Fibroblast of lung (primary cell): ENCODE measurements around the gene MPRIP. TPM values are rescaled to one million over a fixed set of nuclear protein-coding genes. Genes with fewer than 3 reads are reported as not detected.
A peak's percentile ranks its signal among the peaks of the same experiment; 100 is the strongest.
"Not testable (repeated sequence)": the region's sequence is repeated elsewhere in the genome, so short reads cannot be mapped to it uniquely, and the experiment has no call there.

Experiments used
- DNase-seq, 2 donors: peaks; one replicate each; pipeline versions ENCODE4 v3.0.0 to v3.0.0-alpha.2; 2010; ENCODE audit warnings: low read depth in 2 of 2
- H2AFZ ChIP-seq: 2 replicates; pipeline ENCODE4 v1.5.1; 2012; ENCODE audit warnings: low read length, control low read depth, inconsistent platforms
- H3K27ac ChIP-seq: 2 replicates; pipeline ENCODE4 v1.5.1; 2011; ENCODE audit warnings: low read length, control low read depth; ENCODE audit not compliant: insufficient read depth
- H3K27me3 ChIP-seq: 2 replicates; pipeline ENCODE4 v1.5.1; 2011; ENCODE audit warnings: mild to moderate bottlenecking, low read length; ENCODE audit not compliant: control insufficient read depth, insufficient read depth
- H3K36me3 ChIP-seq: 2 replicates; pipeline ENCODE4 v1.5.1; 2011; ENCODE audit warnings: low read length; ENCODE audit not compliant: control insufficient read depth, insufficient read depth
- H3K4me1 ChIP-seq: 2 replicates; pipeline ENCODE4 v1.5.1; 2011; ENCODE audit warnings: low read length; ENCODE audit not compliant: control insufficient read depth, insufficient read depth; ENCODE audit errors: extremely low read depth
- H3K4me2 ChIP-seq: 2 replicates; pipeline ENCODE4 v1.5.1; 2011; ENCODE audit warnings: low read length, control low read depth; ENCODE audit not compliant: insufficient read depth; ENCODE audit errors: extremely low read depth
- H3K4me3 ChIP-seq, 4 experiments: fragments of 200-600 bp in 1 of 4; sonication (generic) in 1 of 4; replicated peaks in 1 of 4; 2 replicates each; pipeline ENCODE4 v1.5.1; 2011 to 2016; ENCODE audit warnings: low read length in 4 of 4, low read depth in 3 of 4, mild to moderate bottlenecking in 3 of 4, control low read depth in 2 of 4, inconsistent platforms in 1 of 4, mixed read lengths in 1 of 4; ENCODE audit not compliant: insufficient read depth in 1 of 4; ENCODE audit errors: control extremely low read depth in 1 of 4
- H3K79me2 ChIP-seq: 2 replicates; pipeline ENCODE4 v1.5.1; 2012; ENCODE audit warnings: mild to moderate bottlenecking, low read length, inconsistent platforms; ENCODE audit not compliant: control insufficient read depth, insufficient read depth
- H3K9ac ChIP-seq: 2 replicates; pipeline ENCODE4 v1.5.1; 2011; ENCODE audit warnings: mild to moderate bottlenecking, low read length, control low read depth; ENCODE audit not compliant: insufficient read depth
- H3K9me3 ChIP-seq: 2 replicates; pipeline ENCODE4 v1.5.1; 2012; ENCODE audit warnings: low read depth, low read length; ENCODE audit not compliant: control insufficient read depth, insufficient read depth
- H4K20me1 ChIP-seq: 2 replicates; pipeline ENCODE4 v1.5.1; 2011; ENCODE audit warnings: low read length; ENCODE audit not compliant: control insufficient read depth, insufficient read depth; ENCODE audit errors: extremely low read depth
- CTCF ChIP-seq, 2 donors: IDR thresholded peaks in 1 of 2; conservative IDR thresholded peaks in 1 of 2; 1 replicate in 1 of 2; 2 replicates in 1 of 2; pipeline ENCODE4 v1.5.1; 2011 to 2012; ENCODE audit warnings: low read length in 2 of 2, control low read depth in 1 of 2, inconsistent platforms in 1 of 2, low read depth in 1 of 2, mild to moderate bottlenecking in 1 of 2
- EZH2 ChIP-seq: IDR thresholded peaks from 2 replicates; pipeline ENCODE4 v1.5.1; 2012; ENCODE audit warnings: low read length, control low read depth, mild to moderate bottlenecking; ENCODE audit errors: missing control alignments
- polyA plus RNA-seq, 2 donors: library from polyadenylated mRNA; depleted of rRNA in 1 of 2; stranded (reverse) in 1 of 2; unstranded in 1 of 2; fragments of >200 nt; gene quantifications; 2 replicates each; pipeline ENCODE4 v1.2.1, GENCODE V29; 2011 to 2012; ENCODE audit warnings: missing spikeins in 1 of 2
- total RNA-seq: library from RNA; depleted of rRNA; stranded (reverse); fragments of >200 nt; gene quantifications from 2 replicates; pipeline ENCODE4 v1.2.1, GENCODE V29; 2014

MPRIP gene
- total and polyA plus RNA-seq, 2 donors (not counting 1 experiment from before 2014, with no cell fraction given), result 104 to 124 TPM

GRCh38 chr17:17190188-17190587 lies 147.9 kb downstream of the MPRIP start:
- Histone ChIP-seq H3K27ac (no peak overlapping the region), H3K4me2 (no peak overlapping the region)

GRCh38 chr17:17191346-17191792 lies 149.1 kb downstream of the MPRIP start:
- Histone ChIP-seq H3K4me2 (peak overlapping the region; percentile 52), H3K4me1 (peaks cover 20% of the 10 kb centered on the region), H3K9me3 (no peaks in the 10 kb centered on the region), H4K20me1 (no peaks in the 10 kb centered on the region), H3K79me2 (no peaks in the 10 kb centered on the region), H3K36me3 (peaks cover 4% of the 10 kb centered on the region), H3K9ac (no peak overlapping the region), H3K27me3 (no peaks in the 10 kb centered on the region), H3K4me3 (no peak overlapping the region), H3K27ac (peak overlapping the region; percentile 20), H2AFZ (no peak overlapping the region)
- DNase-seq, result peak; percentile 50 to 95
- no peak for TF ChIP-seq EZH2

More at GRCh38 chr17:17190188-17190587, 147.9 kb downstream of the MPRIP start:
- Histone ChIP-seq H3K27me3 (no peaks in the 10 kb centered on the region), H3K9me3 (no peaks in the 10 kb centered on the region), H2AFZ (no peak overlapping the region), H4K20me1 (no peaks in the 10 kb centered on the region), H3K79me2 (no peaks in the 10 kb centered on the region), H3K9ac (no peak overlapping the region), H3K4me3 (no peak overlapping the region), H3K36me3 (peaks cover 7% of the 10 kb centered on the region), H3K4me1 (peaks cover 24% of the 10 kb centered on the region)
- no peak for TF ChIP-seq CTCF (conservative IDR thresholded peaks at IDR 0.05 in 1 of 2, IDR thresholded peaks at IDR 0.05 in 1 of 2; ENCODE audit: low read depth in 1 of 2, low read length in 2 of 2)
- TF ChIP-seq EZH2, result no peak
- no peak for DNase-seq

GRCh38 chr17:17191961-17192381 lies 149.7 kb downstream of the MPRIP start:
- peak overlapping the region; percentile 20 for H3K27ac ChIP-seq
- no peak overlapping the region for H3K4me3 ChIP-seq
- peaks cover 20% of the 10 kb centered on the region for H3K4me1 ChIP-seq
- H3K36me3 ChIP-seq, result peaks cover 4% of the 10 kb centered on the region
- H2AFZ ChIP-seq, result no peak overlapping the region
- no peak overlapping the region for H3K9ac ChIP-seq
- H3K9me3 ChIP-seq, result no peaks in the 10 kb centered on the region
- H3K79me2 ChIP-seq, result no peaks in the 10 kb centered on the region
- no peaks in the 10 kb centered on the region for H4K20me1 ChIP-seq
- H3K4me2 ChIP-seq, result no peak overlapping the region
- peak; percentile 31 to 47 for DNase-seq
- H3K27me3 ChIP-seq, result no peaks in the 10 kb centered on the region
- TF ChIP-seq EZH2 (no peak), CTCF (conservative IDR thresholded peaks at IDR 0.05 in 1 of 2, IDR thresholded peaks at IDR 0.05 in 1 of 2; ENCODE audit: low read depth in 1 of 2, low read length in 2 of 2) (no peak)

- H4K20me1 ChIP-seq, H3K27me3 ChIP-seq, H3K9ac ChIP-seq, DNase-seq, H3K36me3 ChIP-seq, H3K27ac ChIP-seq, H3K4me2 ChIP-seq, H3K4me3 ChIP-seq, H3K79me2 ChIP-seq, H3K9me3 ChIP-seq, H2AFZ ChIP-seq: not testable (repeated sequence)
- peaks cover 17% of the 10 kb centered on the region for H3K4me1 ChIP-seq
Measured at GRCh38 chr17:17195466-17195865, 153.2 kb downstream of the MPRIP start.
